HG03442 (cell line): ENCODE data around the gene RANBP9.

ENCODE experiments used
- ATAC-seq: cut with Tn5 transposase; IDR thresholded peaks from one replicate; pipeline ENCODE4 v1.9.1; 2021; ENCODE audit warnings: mild to moderate bottlenecking, moderate library complexity; ENCODE audit not compliant: unreplicated experiment

RANBP9 gene

GRCh38 chr6:13604546-13605416 is 106.9 kb downstream of the RANBP9 start:
- no peak for ATAC-seq

- no peak for ATAC-seq
These were observed 107.5 kb downstream of the RANBP9 start for GRCh38 chr6:13604135-13604534.

GRCh38 chr6:13600036-13600435 is 111.6 kb downstream of the RANBP9 start:
- no peak for ATAC-seq

- no peak for ATAC-seq
These were observed 114.6 kb downstream of the RANBP9 start for GRCh38 chr6:13597073-13597472.

- no peak for ATAC-seq
These were observed 117.9 kb downstream of the RANBP9 start for GRCh38 chr6:13593720-13594119.

GRCh38 chr6:13593103-13593502 is 118.5 kb downstream of the RANBP9 start:
- ATAC-seq, result no peak

- ATAC-seq, result no peak
These were observed 120.3 kb downstream of the RANBP9 start for GRCh38 chr6:13591205-13591921.

- ATAC-seq, result no peak
These were observed 121.0 kb downstream of the RANBP9 start for GRCh38 chr6:13590574-13591153.

- no peak for ATAC-seq
These were observed 121.8 kb downstream of the RANBP9 start for GRCh38 chr6:13589801-13590200.

- ATAC-seq, result no peak
These were observed 124.8 kb downstream of the RANBP9 start for GRCh38 chr6:13586603-13587542.

- no peak for ATAC-seq
These were observed 129.9 kb downstream of the RANBP9 start for GRCh38 chr6:13581700-13582229.

- no peak for ATAC-seq
These were observed 131.7 kb downstream of the RANBP9 start for GRCh38 chr6:13579911-13580310.

GRCh38 chr6:13577926-13578325 is 133.7 kb downstream of the RANBP9 start:
- no peak for ATAC-seq

GRCh38 chr6:13576017-13576416 is 135.6 kb downstream of the RANBP9 start:
- ATAC-seq, result no peak

- no peak for ATAC-seq
These were observed 136.3 kb downstream of the RANBP9 start for GRCh38 chr6:13575377-13575775.

GRCh38 chr6:13574571-13575376 is 136.9 kb downstream of the RANBP9 start, which contains the start of gene SIRT5:
TSS of gene SIRT5 (plus strand) at chr6:13574601. CDS start at chr6:13584111, 9,510 bp downstream.
- peak; percentile 53 for ATAC-seq

GRCh38 chr6:13574149-13574570 is 137.5 kb downstream of the RANBP9 start:
- ATAC-seq, result peak; percentile 77

- no peak for ATAC-seq
These were observed 137.9 kb downstream of the RANBP9 start for GRCh38 chr6:13573669-13574110.

- no peak for ATAC-seq
These were observed 138.5 kb downstream of the RANBP9 start for GRCh38 chr6:13572951-13573654.
